ENCODE data around the gene TEX29.

The TEX29 gene

DNA sequence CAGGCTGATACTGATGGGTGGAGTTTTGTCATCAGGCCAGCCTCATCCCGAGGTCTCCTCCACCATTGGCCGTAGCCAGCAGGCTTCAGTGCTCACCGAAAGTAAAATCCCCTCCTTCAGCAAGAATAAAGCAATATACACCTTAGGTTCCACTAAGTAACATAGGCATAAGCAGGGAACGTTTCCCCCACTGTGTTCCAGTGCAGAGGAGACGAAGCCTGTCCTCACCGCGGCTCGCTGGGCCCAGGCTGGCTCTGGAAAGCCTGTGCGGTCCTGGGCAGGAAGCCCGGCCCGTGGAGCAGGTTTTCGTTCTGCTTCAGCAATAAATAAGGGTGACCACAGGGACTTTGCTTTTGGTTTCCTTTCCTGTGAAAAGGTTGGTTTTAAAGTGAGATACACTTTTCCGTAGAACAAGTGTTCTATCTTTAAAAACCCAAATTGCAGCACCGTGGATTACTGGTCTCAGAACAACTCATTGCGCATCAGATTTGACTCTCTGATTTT lies 16.3 kb upstream of the TEX29 start:
- Histone ChIP-seq H3K4me3 (ENCODE audit: low read depth, low read length, poor library complexity, severe bottlenecking) (no peak overlapping the region), H3K9ac (ENCODE audit: low read length) (no peak overlapping the region), H3K79me2 (ENCODE audit: insufficient read depth, low read length) (no peaks in the 10 kb centered on the region), H3K4me1 (ENCODE audit: insufficient read depth, low read length, severe bottlenecking) (no peaks in the 10 kb centered on the region), H3K36me3 (ENCODE audit: insufficient read depth, low read length) (peaks cover 97% of the 10 kb centered on the region), H3K27me3 (ENCODE audit: insufficient read depth, low read length) (no peaks in the 10 kb centered on the region), H3K27ac (ENCODE audit: low read depth, low read length, poor library complexity, severe bottlenecking) (no peak overlapping the region), H3K9me2 (ENCODE audit: low read depth, low read length) (no peaks in the 10 kb centered on the region), H3F3A (ENCODE audit: insufficient read depth, low read length) (no peaks in the 10 kb centered on the region), H3K4me2 (ENCODE audit: low read length) (no peak overlapping the region), H3K9me3 (ENCODE audit: low read length) (no peaks in the 10 kb centered on the region), H4K20me1 (ENCODE audit: insufficient read depth, low read length) (no peaks in the 10 kb centered on the region), H2AFZ (ENCODE audit: low read length) (no peak overlapping the region)
- TF ChIP-seq EZH2 (IDR thresholded peaks at IDR 0.05; ENCODE audit: borderline replicate concordance, low read length), result no peak
- TF ChIP-seq, protein P1, sequence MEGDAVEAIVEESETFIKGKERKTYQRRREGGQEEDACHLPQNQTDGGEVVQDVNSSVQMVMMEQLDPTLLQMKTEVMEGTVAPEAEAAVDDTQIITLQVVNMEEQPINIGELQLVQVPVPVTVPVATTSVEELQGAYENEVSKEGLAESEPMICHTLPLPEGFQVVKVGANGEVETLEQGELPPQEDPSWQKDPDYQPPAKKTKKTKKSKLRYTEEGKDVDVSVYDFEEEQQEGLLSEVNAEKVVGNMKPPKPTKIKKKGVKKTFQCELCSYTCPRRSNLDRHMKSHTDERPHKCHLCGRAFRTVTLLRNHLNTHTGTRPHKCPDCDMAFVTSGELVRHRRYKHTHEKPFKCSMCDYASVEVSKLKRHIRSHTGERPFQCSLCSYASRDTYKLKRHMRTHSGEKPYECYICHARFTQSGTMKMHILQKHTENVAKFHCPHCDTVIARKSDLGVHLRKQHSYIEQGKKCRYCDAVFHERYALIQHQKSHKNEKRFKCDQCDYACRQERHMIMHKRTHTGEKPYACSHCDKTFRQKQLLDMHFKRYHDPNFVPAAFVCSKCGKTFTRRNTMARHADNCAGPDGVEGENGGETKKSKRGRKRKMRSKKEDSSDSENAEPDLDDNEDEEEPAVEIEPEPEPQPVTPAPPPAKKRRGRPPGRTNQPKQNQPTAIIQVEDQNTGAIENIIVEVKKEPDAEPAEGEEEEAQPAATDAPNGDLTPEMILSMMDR (IDR thresholded peaks at IDR 0.05; ENCODE audit: low read length), result no peak

GRCh38 chr13:111304603-111305289 lies 15.7 kb upstream of the TEX29 start:
- no peak overlapping the region for H3K27ac ChIP-seq (ENCODE audit: low read depth, low read length, poor library complexity, severe bottlenecking)
- H3K9ac ChIP-seq (ENCODE audit: low read length), result no peak overlapping the region
- H3K36me3 ChIP-seq (ENCODE audit: insufficient read depth, low read length), result peaks cover 100% of the 10 kb centered on the region
- H4K20me1 ChIP-seq (ENCODE audit: insufficient read depth, low read length), result no peaks in the 10 kb centered on the region
- no peak overlapping the region for H2AFZ ChIP-seq (ENCODE audit: low read length)
- TF ChIP-seq, protein P1 (IDR thresholded peaks at IDR 0.05; ENCODE audit: low read length), result no peak
- TF ChIP-seq EZH2 (IDR thresholded peaks at IDR 0.05; ENCODE audit: borderline replicate concordance, low read length), result no peak
- no peaks in the 10 kb centered on the region for H3K9me3 ChIP-seq (ENCODE audit: low read length)
- H3K4me2 ChIP-seq (ENCODE audit: low read length), result no peak overlapping the region
- no peak overlapping the region for H3K4me3 ChIP-seq (ENCODE audit: low read depth, low read length, poor library complexity, severe bottlenecking)
- no peaks in the 10 kb centered on the region for H3K9me2 ChIP-seq (ENCODE audit: low read depth, low read length)
- no peaks in the 10 kb centered on the region for H3K79me2 ChIP-seq (ENCODE audit: insufficient read depth, low read length)
- no peaks in the 10 kb centered on the region for H3K27me3 ChIP-seq (ENCODE audit: insufficient read depth, low read length)
- no peaks in the 10 kb centered on the region for H3F3A ChIP-seq (ENCODE audit: insufficient read depth, low read length)
- H3K4me1 ChIP-seq (ENCODE audit: insufficient read depth, low read length, severe bottlenecking), result no peaks in the 10 kb centered on the region

DNA sequence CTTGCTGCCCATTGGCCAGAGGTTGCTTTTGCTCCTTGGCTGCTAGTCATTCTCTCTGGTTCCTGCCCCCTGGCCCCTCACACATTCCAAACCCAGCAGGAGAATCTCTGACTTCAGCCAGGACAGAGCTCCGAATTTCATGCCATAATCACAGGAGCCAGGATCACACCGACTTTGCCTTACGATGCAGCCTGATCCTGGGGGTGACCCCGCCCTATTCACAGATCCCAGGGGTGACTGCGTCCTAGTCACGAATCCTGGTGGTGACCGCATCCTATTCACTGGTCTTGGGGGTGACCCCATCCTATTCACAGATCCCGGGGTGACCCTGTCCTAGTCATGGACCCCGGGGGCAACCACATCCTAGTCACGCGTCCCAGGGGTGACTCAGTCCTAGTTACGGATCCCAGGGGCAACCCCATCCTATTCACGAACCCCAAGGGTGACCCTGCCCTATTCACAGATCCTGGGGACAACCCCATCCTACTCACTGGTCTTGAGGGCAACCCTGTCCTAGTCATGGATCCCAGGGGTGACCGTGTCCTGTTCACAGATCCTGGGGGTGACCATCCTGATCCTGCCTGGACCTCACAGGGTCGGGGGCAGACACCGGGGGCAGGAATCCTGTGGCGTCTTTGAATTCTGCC lies 7.4 kb upstream of the TEX29 start:
- Histone ChIP-seq H3K9ac (ENCODE audit: low read length) (no peak overlapping the region), H3K9me3 (ENCODE audit: low read length) (no peaks in the 10 kb centered on the region), H2AFZ (ENCODE audit: low read length) (no peak overlapping the region), H4K20me1 (ENCODE audit: insufficient read depth, low read length) (no peaks in the 10 kb centered on the region), H3K27me3 (ENCODE audit: insufficient read depth, low read length) (no peaks in the 10 kb centered on the region), H3K36me3 (ENCODE audit: insufficient read depth, low read length) (peaks cover 59% of the 10 kb centered on the region), H3K4me1 (ENCODE audit: insufficient read depth, low read length, severe bottlenecking) (no peaks in the 10 kb centered on the region), H3K9me2 (ENCODE audit: low read depth, low read length) (no peaks in the 10 kb centered on the region), H3K79me2 (ENCODE audit: insufficient read depth, low read length) (no peaks in the 10 kb centered on the region), H3F3A (ENCODE audit: insufficient read depth, low read length) (no peaks in the 10 kb centered on the region), H3K27ac (ENCODE audit: low read depth, low read length, poor library complexity, severe bottlenecking) (no peak overlapping the region), H3K4me3 (ENCODE audit: low read depth, low read length, poor library complexity, severe bottlenecking) (no peak overlapping the region), H3K4me2 (ENCODE audit: low read length) (no peak overlapping the region)
- TF ChIP-seq, protein P1 (IDR thresholded peaks at IDR 0.05; ENCODE audit: low read length), result no peak
- TF ChIP-seq EZH2 (IDR thresholded peaks at IDR 0.05; ENCODE audit: borderline replicate concordance, low read length), result no peak

Data from OCI-LY1 (cell line).